NCI-H2029 treated with DMSO at 0.1 percent for 48 hours (cell line): ENCODE results near the gene EXOSC10.
"Not testable (repeated sequence)": the region's sequence is repeated elsewhere in the genome, so short reads cannot be mapped to it uniquely, and the experiment has no call there.

Experiments used
- DNase-seq: peaks from one replicate; lab custom pipeline; 2025; lab: John Stamatoyannopoulos, UW

Gene EXOSC10

DNA sequence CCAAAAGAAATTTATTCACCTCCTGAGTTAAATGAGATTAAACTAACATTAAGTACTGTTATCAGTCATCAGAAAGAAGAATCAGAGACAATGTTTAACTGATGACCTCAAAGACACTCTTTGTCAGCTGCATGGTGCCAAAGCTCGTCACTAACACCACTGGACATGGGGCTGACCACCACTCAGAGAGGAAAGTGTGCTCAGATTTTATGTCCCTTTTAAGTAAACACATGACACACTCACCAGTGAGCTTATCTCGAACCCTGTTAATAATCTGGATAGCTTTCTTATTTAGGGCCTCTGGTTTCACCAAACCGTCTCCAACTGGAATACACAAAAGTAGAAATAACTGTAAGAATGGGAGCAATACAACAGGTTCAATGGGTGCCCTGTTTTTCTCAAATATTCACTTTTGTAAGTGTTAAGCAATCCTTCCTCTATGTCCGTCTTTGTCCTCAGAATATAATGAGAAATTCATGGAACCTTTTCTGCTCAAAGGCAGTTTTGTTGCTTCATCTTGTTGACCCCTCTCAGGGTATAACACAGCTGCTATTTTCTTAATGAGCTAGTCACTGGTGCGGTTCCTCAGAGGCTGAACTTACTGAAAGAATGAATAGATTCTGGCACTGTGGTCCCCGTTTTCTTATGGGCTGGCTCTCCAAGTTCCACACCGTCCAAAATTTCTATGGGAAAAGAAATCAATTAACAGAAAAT lies 9.5 kb upstream of the EXOSC10 start:
- no peak for DNase-seq

DNA sequence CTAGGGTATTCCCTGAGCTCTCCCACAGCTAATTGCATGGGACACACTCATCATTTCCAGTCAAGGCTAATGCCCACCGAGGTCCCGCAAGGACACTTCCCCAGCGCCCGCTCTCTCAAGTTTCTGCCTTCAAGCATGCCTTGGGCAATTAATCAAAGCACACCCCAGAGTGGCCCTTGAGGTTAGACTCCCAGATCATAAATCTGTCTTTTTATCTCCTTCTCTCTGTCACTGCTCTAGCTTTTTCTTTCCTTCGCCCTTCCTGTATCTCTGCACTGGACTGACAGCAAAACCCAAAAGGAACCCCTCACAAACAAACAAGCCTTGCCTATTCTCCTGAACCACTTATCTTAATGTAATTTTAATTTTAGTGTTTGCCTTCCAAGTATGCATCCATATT lies 7.9 kb upstream of the EXOSC10 start:
- DNase-seq = no peak

DNA sequence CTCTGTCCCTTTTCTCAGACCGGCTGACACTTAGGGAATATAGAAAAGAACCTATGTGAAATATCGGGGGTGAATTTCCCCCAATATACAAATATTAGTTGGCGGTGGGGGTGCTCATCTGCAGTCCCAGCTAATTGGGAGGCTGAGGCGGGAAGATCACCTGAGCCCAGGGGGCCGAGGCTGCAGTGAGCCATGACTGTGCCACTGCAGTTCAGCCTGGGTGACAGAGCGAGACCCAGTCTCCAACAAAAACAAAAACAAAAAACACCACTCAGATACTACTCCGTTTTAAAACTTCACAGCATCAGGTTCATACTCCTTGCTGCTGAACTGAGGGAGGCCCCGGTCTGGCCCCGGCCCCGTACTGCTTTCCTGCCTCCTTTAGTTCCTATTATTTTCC lies 5.9 kb upstream of the EXOSC10 start:
- no peak for DNase-seq

DNA sequence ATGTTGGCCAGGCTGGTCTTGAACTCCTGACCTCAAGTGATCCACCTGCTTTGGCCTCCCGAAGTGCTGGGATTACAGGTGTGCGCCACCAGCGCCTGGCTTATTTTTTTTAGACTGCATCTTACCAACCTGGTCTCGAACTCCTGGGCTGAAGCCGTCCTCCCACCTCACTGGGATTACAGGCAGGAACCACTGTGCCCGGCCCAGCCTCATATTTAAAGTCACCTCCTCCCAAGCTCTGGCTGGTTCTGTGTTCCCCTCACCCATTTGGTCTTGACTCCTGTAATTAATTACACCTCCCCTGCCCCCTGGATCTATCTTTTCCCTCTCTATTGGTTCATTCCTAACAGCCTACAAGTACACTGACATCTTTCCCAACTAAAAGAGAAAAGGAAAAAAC lies 1.7 kb upstream of the EXOSC10 start:
- no peak for DNase-seq

DNA sequence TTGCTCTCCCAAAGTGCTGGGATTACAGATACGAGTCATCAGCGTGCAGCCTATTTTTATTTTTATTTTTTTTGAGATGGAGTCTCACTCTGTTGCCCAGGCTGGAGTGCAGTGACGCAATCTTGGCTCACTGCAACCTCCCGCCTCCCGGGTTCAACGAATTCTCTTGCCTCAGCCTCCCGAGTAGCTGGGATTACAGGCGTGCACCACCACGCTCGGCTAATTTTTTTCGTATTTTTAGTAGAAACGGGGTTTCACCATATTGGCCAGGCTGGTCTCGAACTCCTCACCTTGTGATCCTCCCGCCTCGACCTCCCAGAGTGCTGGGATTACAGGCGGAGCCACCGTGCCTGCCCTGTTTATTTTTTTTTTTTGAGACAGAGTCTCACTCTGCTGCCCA lies 1.1 kb upstream of the EXOSC10 start:
- not testable (repeated sequence) for DNase-seq

DNA sequence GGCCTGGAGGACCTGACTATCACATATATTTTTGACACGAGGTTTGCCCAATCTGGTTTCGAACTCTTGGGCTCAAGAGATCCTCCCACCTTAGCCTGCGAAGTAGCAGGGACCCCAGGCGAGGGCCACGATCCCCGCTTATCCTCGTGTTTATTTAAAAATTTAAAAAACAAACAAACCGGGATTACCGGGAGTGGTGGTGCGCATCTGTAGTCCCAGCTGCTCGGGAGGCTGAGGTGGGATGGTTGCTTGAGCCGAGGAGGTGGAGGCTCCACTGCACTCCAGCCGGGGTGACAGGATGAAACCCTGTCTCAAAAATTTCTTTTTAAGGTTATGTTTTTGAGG lies 452 bp upstream of the EXOSC10 start:
- no peak for DNase-seq

GRCh38 chr1:11098931-11099309 lies 749 bp downstream of the EXOSC10 start:
- DNase-seq = no peak

- not testable (repeated sequence) for DNase-seq
These were observed 15.9 kb downstream of the EXOSC10 start for GRCh38 chr1:11083784-11084183.

DNA sequence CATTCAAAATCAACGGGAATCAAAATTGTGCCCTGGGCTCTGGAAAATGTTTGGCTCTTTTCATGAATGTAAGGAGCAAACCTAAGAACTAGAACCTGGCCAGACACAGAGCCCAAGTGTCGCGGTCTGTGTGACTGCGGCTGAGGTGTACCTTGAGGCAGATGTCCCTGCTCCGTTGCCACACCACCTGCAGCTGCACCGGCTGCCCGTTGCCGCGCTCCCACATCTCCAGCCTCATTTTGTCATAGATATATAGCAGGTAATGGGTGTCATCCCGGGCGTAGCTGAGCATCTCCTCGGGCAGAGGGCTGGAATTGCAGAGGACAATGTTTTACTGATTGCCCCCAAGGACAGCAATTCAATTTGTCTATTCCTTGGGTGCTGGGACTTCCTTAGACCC lies 18.7 kb downstream of the EXOSC10 start:
- DNase-seq = no peak

- DNase-seq = no peak
These were observed 21.0 kb downstream of the EXOSC10 start for GRCh38 chr1:11078631-11079030.

DNA sequence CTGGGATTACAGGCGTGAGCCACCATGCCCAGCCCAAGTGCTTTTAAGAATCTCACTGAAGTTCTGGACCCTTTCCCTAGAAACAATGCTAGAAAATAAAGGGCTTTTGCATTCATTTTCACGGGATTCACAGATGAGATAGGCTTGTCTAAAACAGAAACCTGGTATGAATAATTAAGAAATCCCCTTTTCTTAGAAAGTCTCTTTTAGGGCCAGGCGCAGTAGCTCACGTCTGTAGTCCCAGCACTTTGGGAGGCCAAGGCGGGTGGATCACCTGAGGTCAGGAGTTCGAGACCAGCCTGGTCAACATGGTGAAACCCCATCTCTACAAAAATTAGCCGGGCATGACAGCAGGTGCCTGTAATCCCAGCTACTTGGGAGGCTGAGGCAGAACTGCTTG lies 26.3 kb downstream of the EXOSC10 start:
- not testable (repeated sequence) for DNase-seq

GRCh38 chr1:11072216-11072917 lies 27.3 kb downstream of the EXOSC10 start:
- no peak for DNase-seq

DNA sequence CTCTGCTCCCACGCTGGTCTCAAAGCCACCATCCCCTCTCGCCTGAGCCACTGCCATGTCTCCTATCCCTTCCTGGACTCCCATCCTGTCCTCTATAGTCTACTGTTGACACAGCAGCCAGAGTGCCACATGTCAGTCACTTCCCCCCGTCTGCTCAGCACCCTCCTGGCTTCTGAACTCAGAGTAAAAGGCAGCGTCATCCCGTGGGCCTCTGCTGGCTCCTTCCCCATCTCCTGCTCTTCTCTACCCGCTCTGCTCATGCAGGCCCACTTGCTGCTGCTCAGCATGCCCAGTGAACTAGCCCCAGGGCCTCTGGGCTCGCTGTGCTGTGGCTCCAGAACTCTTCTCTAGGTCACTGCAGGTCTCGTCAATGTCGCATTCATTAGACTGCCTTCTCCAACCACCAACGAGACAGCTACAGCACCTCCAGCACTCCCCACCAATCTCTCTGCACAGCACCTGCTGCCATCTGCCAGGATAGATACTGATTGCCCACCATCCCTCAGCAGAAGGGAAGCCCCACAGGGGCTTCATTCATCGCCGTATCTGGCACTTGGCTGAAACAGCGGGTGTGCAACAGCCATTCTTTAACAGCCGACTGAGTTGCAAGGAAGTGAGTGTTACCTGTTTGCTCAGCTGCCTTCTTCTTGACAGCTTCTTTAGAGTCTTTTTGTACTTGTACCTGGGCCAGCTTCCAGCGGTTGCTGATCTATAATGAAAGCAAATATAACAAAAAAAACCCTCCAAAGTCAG lies 28.0 kb downstream of the EXOSC10 start:
- no peak for DNase-seq

- no peak for DNase-seq
These were observed 28.8 kb downstream of the EXOSC10 start for GRCh38 chr1:11070876-11071275.

- DNase-seq = no peak
These were observed 30.8 kb downstream of the EXOSC10 start for GRCh38 chr1:11068600-11069473.

- no peak for DNase-seq
These were observed 31.7 kb downstream of the EXOSC10 start for GRCh38 chr1:11067716-11068599.

DNA sequence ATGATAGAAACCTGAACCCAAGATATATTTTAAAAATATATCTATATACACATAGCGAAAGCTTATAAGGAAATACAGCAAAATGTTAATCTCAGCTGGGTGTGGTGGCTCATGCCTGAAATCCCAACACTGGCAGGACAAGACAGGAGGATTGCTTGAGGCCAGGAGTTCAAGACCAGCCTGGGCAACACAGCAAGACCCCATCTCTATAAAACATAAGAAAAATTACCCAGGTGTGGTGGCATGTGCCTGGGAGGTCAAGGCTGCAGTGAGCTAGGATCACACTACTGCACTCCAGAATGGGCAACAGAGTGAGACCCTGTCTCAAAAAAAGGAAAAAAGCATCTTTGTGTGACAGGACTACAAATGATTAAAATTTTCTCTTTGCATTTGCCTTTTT lies 33.9 kb downstream of the EXOSC10 start:
- no peak for DNase-seq

DNA sequence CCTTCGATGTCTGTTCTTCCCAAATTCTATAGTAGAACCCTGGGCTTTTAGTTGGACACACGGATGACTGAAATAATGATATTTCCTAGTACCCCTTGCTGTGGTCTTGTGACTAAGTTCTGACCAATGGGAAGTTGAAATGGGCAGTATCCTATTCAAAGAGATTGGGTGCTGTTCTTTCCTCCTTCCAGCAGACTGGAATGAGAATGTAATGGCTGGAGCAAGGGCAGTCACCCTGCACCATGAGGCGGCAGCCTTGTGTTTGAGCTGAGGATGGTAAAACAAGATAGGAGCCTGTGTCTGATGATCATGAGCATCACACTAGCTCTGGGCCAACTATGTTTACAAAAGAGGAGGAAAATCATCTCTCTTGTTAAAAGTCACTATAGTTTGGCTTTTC lies 34.7 kb downstream of the EXOSC10 start:
- DNase-seq = no peak

GRCh38 chr1:11063937-11064537 lies 35.6 kb downstream of the EXOSC10 start:
- DNase-seq = not testable (repeated sequence)

GRCh38 chr1:11062965-11063401 lies 36.7 kb downstream of the EXOSC10 start:
- DNase-seq = peak; percentile 81
